Umbilical cord (tissue), 2 donors: Measurements from ENCODE around the gene PAK4. TPM values are rescaled to one million over a fixed set of nuclear protein-coding genes. Genes with fewer than 3 reads are reported as not detected.

Experiments
- DNase-seq: peaks from one replicate; pipeline ENCODE4 v3.0.0-alpha.2; 2015; ENCODE audit warnings: low spot score
- total RNA-seq: library from RNA; depleted of rRNA; stranded (reverse); fragments of >200 nt; gene quantifications from one replicate; pipeline ENCODE4 v1.2.3, GENCODE V29; 2014; ENCODE audit warnings: low replicate concordance; ENCODE audit not compliant: insufficient read depth

The PAK4 gene
- total RNA-seq, 1 donor from 2014 or later: 1.2 TPM

DNA sequence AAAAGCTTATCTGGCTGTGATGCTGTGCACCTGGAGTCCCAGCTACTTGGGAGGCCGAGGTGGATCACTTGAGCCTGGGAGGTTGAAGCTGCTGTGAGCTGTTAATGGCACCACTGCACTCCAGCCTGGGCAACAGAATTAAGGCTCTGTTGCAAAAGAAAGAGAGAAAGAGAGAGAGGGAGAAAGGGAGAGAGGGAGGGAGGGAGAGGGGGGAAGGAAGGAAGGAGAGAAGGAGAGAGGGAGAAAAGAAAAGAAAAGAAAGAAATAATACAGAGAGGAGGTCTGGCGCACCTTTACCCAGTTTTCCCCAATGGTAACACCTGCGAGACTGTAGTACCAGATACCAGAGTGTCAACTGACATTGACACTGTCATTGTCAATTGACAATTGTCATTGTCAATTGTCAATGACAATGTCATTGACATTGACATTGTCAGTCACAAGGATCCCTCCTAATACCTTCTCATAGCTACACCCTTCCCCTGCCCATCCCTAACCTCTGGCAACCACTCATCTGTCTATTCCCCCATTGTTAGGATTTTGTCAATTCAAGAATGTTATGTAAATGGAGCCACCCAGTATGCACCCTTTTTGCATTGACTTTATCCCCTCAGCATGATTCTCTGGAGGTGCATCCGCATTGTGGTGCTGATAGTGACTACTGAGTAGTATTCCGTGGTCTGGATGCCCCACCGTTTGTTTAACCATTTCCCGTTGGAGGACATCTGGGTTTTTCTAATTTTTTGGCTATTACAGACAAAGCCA, 21.3 kb downstream of the PAK4 start:
- DNase-seq: no peak

DNA sequence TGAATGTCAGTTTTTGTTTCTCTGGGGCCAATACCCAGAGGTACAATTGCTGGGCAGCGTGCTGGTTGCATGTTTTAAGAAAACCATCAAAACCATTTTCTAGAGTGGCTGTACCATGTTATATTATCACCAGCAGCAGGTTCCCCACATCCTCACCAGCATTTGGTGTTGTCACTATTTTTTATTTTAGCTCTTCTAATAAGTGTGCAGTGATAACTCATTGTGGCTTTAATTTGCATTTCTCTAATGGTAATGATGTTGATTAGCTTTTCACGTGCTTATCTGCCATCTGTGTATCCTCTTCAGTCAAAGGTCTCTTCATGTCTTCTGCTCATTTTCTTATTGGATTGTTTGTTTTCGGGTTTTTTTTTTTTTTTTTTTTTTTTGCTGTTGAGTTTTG, 21.9 kb downstream of the PAK4 start:
- no peak for DNase-seq

DNA sequence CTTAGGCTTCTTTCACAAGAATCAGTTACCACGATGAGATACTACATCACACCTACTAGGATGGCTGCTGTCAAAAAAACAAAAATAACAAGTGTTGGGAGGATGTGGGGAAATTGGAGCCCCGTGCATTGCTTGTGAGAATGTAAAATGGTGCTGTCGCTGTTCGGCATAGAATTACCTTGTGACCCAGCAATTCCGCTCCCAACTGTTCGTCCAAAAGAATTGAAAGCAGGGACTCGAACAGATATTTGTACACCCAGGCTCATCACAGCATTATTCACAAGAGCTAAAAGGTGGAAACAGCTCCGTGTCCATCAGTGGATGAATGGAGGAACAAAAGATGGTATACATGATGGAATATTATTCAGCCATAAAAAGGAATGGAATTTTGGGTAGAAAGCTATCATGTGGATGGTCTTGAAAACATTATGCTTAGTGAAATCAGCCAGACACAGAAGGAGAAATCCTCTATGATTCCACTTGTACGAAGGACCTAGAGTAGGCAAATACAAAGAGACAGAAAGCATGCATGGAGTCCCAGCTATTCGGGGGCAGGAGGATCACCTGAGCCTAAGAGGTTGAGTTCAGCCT, 23.4 kb downstream of the PAK4 start:
- DNase-seq: no peak

DNA sequence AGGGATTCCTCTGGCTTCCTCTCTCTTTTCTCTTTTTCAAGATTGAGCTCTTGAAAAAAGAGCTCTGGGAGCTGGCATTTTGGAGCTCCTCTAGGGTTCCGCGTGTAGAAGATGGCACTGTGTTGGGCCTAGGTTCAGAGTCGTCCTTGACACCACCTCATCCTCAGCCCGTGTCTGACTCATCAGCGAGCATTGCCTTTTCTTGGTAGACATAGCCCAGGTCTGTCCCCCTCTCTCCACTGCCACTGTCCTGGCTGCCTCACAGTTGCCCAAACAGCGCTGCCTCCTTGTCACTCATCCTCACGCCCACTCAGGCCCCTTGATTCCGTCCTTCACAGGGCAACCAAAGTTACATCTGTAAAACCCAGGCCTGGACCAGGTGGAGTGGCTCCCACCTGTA, 24.6 kb downstream of the PAK4 start:
- no peak for DNase-seq

DNA sequence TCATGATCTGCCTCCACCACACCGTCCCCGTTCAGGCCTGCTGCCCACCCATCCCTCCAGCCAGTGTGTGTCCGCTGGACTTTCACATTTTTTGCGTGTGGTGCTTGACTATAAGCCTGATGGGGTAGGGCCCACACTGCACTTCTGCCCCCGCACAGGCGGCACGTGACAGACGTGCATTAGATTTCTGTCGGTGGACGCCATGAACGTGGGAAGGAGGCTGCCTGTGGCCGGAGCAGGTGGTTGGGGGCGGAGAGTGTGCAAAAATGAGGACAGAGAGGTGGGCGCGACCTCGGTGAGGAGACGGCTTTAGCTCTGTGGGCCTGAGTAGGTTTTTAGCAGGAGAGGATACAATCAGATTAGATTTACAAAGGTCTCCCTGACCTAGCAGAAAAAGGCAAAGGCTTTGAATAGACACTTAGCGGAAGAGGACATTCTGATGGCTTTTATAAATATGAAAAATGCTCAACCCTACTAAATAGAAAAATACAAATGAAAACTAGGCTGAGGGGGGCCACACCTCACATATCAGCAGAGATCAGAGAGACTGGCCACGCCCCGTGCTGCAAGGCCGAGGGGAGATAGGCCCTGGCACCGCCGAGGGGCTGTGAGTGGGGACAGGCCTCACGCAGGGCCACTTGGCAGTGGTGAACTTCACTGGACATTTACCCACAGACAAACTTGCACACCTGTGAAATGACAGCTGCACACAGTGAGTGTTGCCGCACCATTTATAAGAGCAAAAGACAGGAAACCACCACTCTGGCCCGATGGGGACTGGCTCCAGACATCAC, 25.4 kb downstream of the PAK4 start:
- DNase-seq: no peak

DNA sequence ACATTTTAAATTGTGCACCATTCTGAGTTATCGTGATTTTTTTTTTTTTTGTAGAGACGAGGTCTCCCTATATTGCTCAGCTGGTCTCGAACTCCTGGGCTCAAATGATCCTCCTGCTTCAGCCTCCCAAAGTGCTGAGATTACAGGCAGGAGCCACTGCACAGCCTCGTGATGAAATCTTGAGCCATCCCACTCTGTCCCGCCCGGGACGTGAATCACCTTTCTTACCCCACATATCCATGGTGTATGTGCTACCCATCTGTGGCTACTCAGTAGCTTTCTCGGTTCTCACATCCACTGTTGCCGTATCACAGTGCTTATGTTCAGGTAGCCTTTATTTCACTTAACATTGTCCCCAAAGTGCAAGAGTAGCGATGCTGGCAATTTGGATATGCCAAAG, 26.5 kb downstream of the PAK4 start:
- no peak for DNase-seq

DNA sequence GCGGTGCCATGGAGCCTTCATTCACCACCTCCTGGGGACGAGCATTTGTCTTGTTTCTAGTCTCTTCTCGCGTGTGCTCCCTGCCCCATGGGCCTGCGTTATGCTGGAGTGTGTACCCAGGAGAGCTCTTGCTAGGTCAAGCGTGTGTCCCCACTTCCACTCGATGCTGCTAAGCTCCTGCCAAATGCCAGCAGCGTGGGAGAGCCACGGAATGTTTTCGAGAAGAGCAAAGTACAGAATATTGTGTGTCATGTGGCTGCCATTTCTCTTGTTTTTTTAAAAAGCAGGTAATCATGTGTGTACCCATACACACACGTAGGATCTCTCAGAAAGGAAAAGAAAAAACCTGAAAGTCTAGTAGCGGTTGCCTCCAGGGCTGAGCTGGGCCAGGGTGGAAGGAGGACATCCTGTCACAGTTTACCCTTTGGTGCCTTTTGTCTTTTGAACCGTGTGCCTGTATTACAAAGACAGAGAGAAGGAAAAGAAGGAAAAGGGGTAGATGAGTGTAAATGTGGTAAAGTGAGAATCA, 28.6 kb downstream of the PAK4 start:
- peak; percentile 61 for DNase-seq

DNA sequence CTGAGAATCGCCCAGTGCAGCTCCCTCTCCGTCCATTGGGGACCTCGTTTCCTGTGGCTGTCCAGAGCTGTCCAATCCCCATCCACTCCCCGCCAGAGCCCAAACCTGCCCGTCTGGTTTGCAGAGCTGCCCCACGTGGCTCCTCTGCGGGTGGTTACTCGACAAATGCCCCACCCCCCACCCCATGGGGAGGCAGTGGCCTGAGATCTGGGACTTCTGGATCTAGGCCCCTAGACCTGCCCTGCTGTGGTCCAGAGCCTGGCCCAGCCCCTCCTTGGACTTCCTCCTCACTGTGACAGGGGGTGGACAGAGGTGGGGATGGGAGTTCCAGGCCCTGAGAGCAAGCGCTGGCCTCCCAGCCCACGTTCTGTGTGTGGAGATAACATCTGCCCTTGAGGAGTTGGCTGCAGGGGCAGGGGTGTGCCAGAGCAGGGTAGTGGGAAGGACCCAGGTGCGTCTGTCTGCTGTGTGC, 29.1 kb downstream of the PAK4 start:
- DNase-seq: peak; percentile 62

DNA sequence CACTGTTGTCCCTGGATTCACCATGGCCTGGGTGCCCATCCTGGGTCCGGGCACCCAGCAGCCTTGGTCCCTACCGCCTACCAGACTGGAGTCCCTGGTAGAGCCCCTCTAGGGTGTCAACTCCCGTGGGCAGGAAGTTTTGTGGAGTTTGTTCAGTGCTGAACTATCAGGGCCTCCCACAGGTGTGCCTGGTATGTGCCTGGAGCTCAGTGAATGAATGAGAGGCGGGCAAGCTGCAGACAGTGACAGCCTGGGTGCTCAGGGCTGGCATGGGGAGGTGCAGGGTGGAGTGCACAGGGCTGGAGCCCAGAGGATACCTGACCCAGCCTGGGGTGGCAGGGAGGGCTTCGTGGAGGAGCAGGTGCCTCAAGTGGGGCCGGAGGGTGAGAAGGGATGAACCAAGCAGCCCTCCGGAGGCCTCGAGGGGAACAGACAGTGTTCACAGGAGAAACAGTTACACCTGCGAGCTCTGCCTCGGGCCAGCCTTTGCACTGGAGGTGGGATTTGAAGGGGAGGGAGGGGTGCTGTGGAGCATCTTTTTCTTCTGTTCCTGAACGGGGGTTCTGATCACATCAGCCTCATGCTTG, 29.6 kb downstream of the PAK4 start:
- no peak for DNase-seq

DNA sequence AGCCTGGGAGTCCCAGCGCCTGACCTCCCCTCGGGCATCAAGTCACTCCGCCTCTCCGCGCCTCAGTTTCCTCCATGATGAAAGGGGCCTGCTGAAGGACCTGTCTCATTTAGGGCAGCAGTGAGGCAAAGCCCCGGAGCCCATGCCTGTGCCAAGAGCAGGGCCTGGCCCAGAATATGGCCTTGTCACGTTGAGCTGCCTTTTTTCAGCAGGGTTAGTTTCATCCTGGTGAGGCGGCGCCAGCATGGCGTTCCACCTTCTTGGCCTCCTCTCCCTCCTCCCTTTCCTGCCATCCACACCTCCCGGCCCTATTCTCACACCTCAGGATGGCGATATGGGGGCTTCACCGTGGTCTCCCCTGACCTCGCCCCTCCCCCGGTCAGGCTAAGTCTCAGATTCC, 30.2 kb downstream of the PAK4 start:
- DNase-seq: no peak

DNA sequence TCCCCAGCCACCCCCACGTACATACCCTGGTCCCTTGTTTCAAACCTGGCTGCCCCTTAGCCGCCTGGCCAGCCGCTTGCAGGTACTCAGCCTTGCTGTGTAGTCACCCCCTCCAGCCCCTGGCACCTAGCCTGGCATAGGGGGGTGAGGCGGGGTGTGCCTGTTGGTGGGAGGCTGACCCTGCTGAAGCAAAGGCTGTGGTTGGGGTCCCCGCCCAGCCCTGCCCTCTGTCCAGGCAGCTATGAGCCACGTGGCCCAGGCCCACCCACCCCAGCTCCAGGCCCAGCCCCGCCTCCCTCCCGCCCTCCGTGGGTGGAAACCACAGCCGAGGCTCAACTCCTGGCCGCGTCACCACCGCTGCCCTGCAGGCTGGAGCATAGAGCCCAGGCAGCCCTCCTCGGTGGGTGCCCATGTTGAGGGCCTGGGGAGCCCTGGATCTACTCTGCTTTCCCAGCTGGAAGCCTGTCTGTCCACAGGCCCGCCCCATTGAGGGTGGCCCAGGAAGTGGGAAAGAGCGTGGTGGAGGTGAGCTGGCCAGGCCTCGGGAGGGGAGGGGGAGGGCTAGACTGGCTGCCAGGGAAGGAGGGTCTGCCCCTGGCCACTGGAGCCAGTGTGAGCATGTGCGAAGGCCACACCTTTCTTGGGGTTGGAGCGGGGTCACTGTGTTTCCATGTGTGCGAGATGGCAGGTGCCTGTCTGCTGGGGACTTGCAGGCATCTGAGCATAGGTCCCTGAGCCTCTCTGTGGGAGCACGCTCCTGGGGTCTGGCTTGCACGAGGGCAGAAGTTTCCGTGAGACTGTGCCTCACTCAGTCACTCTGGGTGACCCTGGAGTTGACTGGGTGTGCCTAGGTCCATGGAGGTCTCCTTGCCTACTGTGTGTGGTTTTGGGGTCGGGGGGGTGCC, 31.0 kb downstream of the PAK4 start:
- DNase-seq: peak; percentile 38

DNA sequence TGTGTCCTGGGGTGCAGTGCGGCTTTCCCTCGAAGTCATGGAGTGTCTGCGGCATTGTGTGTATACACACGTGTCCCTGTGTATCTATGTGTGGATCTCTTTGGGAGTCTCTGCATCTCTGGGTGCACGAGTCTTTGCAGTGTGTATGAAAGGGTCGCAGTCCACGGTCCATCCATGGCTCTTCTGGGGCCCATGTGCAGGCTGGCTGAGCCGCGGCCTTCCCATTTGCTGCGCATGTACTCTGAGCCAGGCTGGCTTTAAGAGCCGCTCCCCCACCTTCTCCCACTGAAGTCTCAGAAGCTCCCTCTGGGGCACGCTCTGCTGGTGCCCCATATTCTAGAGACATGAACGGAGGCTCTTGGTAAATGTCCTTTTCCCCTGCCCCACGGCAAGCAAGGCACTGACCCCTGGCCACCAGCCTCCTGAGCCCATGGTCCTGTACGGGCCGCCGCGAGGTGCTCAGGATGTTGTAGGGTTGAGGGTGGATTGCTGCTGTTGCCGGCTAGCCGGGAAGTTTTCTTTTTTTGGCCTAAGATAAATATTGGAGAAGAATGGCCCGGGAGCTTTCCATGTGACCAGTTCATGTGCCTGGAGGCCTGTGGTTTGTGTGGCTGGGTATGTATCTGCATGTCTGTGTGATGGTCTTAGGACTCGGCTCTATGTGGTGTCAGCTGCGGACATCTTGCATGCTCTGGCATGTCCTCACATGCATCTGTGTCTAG, 31.9 kb downstream of the PAK4 start:
- DNase-seq: no peak

DNA sequence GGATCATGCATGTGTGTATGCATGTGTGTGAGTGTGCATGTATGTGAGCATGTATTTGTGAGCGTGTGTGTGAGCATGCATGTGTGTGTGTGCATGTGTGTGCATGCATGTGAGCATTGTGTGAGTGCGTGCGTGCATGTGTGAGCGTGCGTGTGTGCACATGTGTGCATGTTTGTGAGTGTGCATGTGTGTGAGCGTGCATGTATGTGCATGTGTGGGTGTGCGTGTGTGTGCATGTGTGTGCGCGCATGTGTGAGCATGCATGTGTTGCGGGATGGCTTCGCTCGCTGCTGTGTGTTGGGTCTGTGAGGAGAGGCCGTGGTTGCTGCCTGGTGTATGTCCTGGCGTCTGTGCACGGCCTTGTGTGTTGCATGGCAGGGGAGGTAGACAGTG, 32.4 kb downstream of the PAK4 start:
- DNase-seq: no peak

DNA sequence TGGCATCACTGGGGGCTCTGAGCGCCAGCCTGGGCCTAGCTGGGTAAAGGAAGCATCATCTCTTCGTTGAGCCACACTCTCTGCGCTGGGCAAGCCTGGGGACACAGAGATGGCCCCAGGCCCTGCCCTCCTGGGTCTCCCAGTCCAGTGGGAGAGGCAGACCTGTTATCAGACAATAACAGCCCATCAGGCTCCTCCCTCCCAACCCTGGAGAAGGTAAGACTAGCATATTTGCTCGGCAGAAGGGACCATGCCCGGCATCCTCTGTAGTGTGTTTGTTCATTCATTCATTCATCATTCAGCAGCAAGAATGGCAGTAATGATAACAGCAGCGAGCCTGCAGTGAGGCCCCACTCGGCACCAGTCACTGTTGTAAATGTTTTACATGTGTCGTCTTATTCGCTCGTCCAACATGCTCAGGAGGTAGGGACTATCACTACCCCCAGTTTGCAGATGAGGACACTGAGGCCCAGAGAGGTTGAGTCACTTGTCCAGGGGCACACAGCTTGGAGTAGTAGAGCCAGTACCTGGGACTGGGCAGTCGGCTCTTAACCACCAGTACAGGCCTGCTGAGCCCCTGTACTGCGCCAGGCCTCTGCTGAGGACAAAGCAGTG, 33.2 kb downstream of the PAK4 start:
- no peak for DNase-seq

DNA sequence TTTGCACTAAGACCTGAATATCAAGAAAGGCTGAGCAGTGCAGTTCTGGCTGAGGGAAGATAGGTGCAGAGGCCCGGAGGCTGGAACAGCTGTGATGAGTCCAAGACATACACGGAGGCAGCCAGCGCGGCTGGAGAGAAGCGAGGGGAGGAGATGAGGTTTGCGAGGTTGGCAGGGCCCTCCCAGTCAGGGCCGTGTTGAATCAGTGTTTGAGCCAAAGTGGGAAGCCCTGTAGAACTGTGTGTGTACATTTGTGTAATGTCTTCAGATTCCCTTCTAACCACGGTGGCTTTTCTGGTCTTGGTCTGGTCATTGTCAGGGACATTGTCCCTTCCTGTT, 34.9 kb downstream of the PAK4 start:
- peak; percentile 92 for DNase-seq

DNA sequence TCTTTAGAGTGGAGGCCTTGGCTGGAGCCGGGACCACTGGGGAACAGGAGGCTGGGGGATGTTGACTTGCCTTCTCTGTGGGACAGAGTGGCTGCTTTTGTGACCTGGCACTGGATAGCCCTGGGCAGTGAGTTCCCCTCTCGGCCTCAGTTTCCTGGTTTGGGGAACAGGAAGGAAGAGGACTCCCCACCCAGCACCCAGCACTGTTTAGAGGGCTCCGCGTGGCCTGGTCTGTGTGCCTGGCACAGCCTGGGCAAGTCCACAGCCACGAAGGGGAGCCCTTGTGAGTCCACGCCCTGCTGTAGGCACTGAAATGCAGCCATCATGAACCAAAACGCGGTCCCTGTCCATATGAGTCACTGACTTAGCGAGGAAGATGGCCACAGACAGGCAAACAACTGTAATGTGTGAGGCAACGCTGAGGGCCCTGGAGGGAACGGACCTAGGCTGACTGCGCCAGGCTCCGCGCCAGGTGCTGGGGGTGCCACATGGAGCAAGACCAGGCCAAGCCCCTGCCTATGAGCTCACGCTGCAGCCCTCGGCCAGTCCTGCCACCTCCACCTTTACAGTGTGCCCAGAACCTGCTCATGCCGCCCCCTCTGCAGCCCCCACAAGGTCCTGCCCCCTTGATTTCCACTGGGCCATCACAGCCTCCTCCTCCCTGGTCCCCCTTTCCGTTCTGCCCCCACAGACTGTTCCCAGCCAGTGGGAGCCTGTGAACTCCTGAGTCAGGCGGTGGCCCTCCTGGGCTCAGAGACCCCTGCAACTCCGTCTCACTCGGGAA, 35.5 kb downstream of the PAK4 start:
- DNase-seq: no peak

DNA sequence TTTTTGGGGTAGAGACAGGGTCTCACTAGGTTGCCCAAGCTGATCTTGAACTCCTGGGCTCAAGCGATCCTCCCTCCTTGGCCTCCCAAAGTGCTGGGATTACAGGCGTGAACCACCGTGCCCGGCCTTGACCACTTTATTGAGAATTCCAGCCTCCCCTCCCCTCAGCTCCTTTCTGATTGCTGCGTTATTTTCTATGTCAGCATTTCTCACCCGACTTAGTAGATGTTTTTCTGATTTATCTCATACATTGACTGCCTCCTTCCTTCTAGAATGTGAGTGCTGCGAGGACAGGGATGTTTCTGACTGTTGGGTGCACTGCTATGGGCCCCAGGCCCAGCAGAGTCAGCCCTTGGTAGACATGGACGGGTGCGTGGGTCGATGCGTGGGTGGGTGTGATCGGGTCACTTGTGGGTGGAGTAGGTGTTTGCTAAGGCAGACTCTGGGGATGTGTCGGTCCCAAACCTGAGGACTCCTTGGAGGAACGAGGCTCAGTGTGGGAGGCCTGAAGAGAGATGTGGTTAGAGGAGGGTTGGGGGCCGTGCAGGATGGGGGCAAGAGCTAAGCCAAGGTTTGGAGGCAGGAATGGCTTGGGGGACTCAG, 37.0 kb downstream of the PAK4 start:
- DNase-seq: no peak

DNA sequence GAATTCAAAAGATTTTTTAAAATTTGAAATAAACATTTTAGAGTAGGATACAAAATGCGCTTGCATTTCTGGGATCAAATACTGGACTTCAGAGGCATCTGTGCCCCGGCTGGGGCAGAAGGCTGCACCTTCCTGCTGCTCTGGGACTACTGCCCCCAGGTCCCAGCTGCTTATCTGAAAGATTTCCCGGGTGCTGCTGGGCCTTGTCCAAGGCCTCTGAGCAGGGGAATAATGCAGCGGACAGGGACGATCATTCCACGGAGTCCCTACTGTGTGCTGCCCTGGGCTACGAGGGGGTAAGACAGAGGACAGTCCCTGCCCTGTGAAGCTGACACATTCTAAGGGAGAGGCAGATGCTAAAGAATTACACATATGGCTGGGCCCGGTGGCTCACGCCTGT, 38.0 kb downstream of the PAK4 start:
- no peak for DNase-seq

DNA sequence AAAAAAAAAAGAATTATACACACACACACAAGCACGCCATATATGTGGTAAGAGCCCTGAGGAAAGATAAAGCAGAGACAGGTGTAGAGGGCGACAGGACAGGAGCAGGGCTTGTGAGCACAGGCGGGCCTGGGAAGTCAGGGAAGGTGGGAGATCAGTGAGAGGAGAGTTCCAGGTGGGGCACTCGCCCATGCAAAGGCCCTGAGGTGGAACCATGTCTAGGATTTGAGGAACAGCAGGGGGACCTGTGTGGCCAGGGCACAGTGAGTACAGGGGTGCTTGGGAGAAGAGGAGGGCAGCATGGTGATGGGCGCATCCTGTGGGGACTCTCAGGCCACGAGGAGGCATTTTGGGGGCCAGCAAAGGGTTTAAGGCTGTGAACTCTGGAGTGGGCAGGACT, 38.7 kb downstream of the PAK4 start:
- DNase-seq: no peak
